ENCODE data around the gene MOB4. TPM values are rescaled to one million over a fixed set of nuclear protein-coding genes. Genes with fewer than 3 reads are reported as not detected.

MOB4 gene
- total RNA-seq, 4 donors from 2014 or later, result 30.7 to 47.1 (median 38.5) TPM

GRCh38 chr2:197502201-197502600, 13.7 kb upstream of the MOB4 start:
- TF ChIP-seq CTCF (IDR thresholded peaks at IDR 0.05), result no peak
- no peak for TF ChIP-seq POLR2A (IDR thresholded peaks at IDR 0.05)
- no peak for DNase-seq
- Histone ChIP-seq H3K4me3 (peak overlapping the region in 2 of 4 donors; percentile 83 to 86), H3K27ac (peak overlapping the region in 2 of 4 donors; percentile 96 to 100), H3K4me1 (peaks cover 0 to 42% (median 29%) of the 10 kb centered on the region in 3 donors), H3K27me3 (no peaks in the 10 kb centered on the region), H3K36me3 (peaks cover 0 to 37% (median 0%) of the 10 kb centered on the region in 3 donors), H3K9me3 (no peaks in the 10 kb centered on the region)
- WGBS, 2 donors, result 39 to 41% methylated on average over 4 of the region's 4 CpGs
- intact Hi-C loops (cut with DNase I), result no loop called here

GRCh38 chr2:197502685-197503084, 13.2 kb upstream of the MOB4 start:
- no peaks in the 10 kb centered on the region for H3K27me3 ChIP-seq
- intact Hi-C loops (cut with DNase I), result no loop called here
- peak overlapping the region in 1 of 4 donors; percentile 100 for H3K27ac ChIP-seq
- peak overlapping the region in 1 of 4 donors; percentile 83 for H3K4me3 ChIP-seq
- no peak for DNase-seq
- peaks cover 0 to 33% (median 0%) of the 10 kb centered on the region in 3 donors for H3K36me3 ChIP-seq
- 56 to 61% methylated on average over 4 of the region's 4 CpGs for WGBS, 2 donors
- H3K9me3 ChIP-seq, result no peaks in the 10 kb centered on the region
- TF ChIP-seq POLR2A (IDR thresholded peaks at IDR 0.05), result no peak
- TF ChIP-seq CTCF (IDR thresholded peaks at IDR 0.05), result no peak
- peaks cover 0 to 37% (median 24%) of the 10 kb centered on the region in 3 donors for H3K4me1 ChIP-seq

- no peaks in the 10 kb centered on the region for H3K27me3 ChIP-seq
- no peaks in the 10 kb centered on the region for H3K9me3 ChIP-seq
- 95 to 100% methylated on average over 2 of the region's 2 CpGs for WGBS, 2 donors
- H3K4me1 ChIP-seq, result peaks cover 0 to 24% (median 15%) of the 10 kb centered on the region in 3 donors
- H3K4me3 ChIP-seq, result no peak overlapping the region
- DNase-seq, result no peak
- H3K27ac ChIP-seq, result no peak overlapping the region
- intact Hi-C loops (cut with DNase I), result no loop called here
- no peak for TF ChIP-seq POLR2A (IDR thresholded peaks at IDR 0.05)
- no peak for TF ChIP-seq CTCF (IDR thresholded peaks at IDR 0.05)
- peaks cover 0 to 33% (median 0%) of the 10 kb centered on the region in 3 donors for H3K36me3 ChIP-seq
Observed at GRCh38 chr2:197504000-197504399, 11.9 kb upstream of the MOB4 start.

GRCh38 chr2:197504512-197504911, 11.4 kb upstream of the MOB4 start:
- H3K36me3 ChIP-seq, result peaks cover 0 to 33% (median 0%) of the 10 kb centered on the region in 3 donors
- H3K4me3 ChIP-seq, result no peak overlapping the region
- TF ChIP-seq POLR2A (IDR thresholded peaks at IDR 0.05), result no peak
- TF ChIP-seq CTCF (IDR thresholded peaks at IDR 0.05), result no peak
- DNase-seq, result no peak
- WGBS, 2 donors, result 88 to 94% methylated on average over 6 of the region's 6 CpGs
- intact Hi-C loops (cut with DNase I), result no loop called here
- peaks cover 0 to 22% (median 15%) of the 10 kb centered on the region in 3 donors for H3K4me1 ChIP-seq
- H3K27me3 ChIP-seq, result no peaks in the 10 kb centered on the region
- no peaks in the 10 kb centered on the region for H3K9me3 ChIP-seq
- H3K27ac ChIP-seq, result no peak overlapping the region

GRCh38 chr2:197506658-197507057, 9.2 kb upstream of the MOB4 start:
- Histone ChIP-seq H3K27ac (no peak overlapping the region), H3K4me3 (no peak overlapping the region), H3K9me3 (no peaks in the 10 kb centered on the region), H3K36me3 (peaks cover 0 to 33% (median 0%) of the 10 kb centered on the region in 3 donors), H3K27me3 (no peaks in the 10 kb centered on the region), H3K4me1 (peaks cover 0 to 21% (median 10%) of the 10 kb centered on the region in 3 donors)
- intact Hi-C loops (cut with DNase I), result no loop called here
- no peak for TF ChIP-seq POLR2A (IDR thresholded peaks at IDR 0.05)
- no peak for TF ChIP-seq CTCF (IDR thresholded peaks at IDR 0.05)
- 91 to 95% methylated on average over 5 of the region's 5 CpGs for WGBS, 2 donors
- no peak for DNase-seq

Data from esophagus squamous epithelium (tissue), 5 donors.